Measurements from ENCODE around the gene RYR3.

RYR3 gene

DNA sequence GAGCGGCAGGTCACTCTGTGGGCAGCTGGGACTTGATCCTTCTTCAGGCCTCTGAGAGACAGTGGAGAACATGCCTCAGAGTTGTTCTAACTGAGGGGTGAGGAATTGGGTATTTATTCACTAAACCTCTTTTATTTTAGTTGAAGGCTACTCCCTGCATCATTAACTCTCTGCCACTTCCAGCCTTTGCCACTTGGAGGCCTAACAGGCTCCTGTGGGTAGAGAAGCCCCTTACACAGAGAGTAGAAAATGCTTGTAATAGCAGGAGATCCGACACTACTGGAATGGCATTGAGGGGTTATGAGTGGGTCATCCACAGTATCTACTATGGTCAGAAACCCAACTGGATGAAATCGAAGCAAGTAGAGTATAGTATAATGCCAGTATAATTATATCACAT, 81.7 kb downstream of the RYR3 start:
- no peak for DNase-seq

DNA sequence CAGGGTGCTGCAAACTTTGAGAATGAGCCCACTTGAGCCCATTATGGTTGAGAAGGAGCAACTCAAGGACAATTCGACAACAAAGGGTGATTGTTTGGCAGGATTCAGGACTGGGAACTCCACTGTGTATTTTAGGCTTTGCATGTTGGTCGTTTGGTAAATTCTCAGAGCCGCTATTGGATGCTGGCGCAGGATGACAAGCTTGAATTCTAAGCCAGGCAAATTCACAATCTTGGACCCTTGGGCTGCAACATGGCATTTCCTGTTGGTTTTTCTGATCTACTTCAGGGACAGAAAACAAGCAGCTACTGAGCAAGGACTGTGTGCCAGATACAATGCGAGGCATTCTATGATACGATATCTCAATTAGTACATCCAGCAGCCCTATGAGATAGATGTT, 82.8 kb downstream of the RYR3 start:
- DNase-seq: no peak

DNA sequence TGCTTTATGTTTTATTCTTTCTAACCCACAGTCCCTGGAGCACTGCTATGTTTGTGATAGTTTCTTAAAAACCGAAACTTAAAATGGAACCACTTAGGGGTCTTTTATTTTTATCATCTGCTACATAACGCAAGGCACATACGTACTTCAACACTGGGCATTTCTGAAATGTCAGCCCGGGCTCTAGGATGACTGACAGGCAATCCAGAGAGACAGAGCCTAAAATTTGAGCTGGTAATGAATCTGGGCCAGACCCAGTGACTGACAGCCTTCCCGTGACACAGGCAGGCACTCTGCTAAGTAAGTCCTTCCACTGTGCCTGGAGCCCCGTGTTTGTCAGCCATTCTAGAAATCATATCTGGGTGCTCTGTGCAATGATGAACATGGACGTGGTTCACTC, 84.6 kb downstream of the RYR3 start:
- no peak for DNase-seq

DNA sequence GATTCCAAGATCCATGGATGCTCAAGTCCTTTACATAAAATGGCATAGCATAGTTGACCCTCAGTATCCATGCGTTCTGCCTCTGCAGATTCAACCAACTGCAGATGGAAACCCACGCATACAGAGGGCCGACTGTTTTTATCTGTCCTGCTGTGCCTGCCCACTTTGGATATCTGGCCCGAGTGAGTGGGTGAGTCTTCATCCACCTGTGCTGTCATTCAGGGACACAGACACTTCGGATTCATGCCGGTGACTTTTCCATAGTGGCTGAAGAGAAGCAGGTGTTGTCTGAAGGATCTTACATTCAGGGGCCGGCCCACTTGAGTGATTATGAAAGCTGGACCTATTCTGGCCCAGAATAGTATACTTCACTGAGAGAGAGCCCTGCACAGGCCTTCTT, 85.1 kb downstream of the RYR3 start:
- no peak for DNase-seq

DNA sequence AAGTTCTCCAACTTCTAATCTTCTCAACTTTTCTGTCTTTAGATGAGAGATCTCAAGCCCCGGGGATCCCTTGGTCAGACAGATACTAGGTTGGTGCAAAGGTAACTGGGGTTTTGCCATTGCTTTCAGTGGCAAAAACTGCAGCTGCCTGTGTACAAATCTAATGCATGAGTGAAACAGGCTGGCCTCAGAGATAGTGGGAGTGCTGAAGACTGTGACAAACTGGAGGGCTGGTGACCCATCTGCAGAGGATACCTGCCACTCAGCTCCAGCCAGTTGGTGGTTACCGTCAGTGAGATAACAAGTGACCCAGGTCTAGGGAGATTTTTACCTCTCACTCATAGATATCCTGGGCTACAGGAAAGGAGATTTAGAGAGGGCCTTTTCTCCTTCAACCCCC, 85.7 kb downstream of the RYR3 start:
- DNase-seq: no peak

DNA sequence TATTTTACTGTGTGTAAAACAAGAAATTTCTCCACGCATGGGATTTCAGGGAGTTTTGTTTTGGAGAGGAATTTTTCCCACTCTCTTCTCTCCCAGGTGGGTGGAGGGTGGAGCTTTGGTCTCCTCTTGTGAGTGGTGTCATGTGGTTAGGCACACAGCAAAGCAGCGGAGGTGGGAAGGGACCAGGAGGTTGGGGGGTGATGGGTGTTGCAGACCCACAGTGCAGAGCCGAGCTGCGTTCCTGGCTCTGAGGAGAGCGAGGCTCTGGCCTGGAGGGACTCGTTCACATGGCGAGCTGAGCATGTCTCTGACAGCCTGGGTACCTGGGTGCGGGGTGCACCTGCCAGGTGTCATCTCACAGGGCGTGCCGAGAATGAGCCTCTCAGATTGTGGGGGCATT, 87.8 kb downstream of the RYR3 start:
- DNase-seq: no peak

DNA sequence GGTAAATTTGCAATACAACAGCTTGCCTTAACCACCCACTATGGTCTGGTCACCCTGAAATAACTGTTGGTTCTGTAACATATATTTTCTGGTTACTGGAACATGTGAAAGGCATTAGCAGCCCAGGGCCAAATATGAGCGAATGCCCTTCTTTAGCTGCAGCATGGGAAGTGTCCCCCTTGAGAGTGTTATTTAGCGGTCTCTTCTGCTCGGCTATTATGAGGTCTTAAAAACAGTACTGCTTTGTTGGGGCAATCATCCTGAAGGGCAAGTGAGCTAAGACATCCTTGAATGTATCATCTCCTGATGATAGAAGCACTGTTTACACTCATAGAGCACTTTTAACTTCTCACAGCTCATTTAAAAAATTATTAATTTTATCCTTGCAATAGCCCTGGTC, 90.2 kb downstream of the RYR3 start:
- no peak for DNase-seq

DNA sequence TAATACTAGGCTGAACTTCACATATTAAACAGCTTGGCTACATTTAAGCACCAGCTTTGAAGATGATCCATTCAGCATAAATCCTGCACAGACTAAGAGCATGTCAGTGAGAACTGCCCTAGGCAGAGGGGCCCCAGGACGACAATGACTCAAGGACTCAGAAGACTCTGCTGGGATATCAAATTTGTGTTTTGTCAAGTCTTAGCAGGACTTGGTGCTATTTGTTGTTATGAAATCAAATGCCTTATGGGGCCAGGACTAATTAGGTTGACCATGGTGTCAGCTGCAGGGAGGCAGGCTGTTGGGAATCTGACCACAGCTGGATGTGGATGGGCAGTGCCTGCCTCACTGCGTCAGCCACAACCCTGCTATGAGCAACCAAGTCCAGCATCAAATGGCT, 91.8 kb downstream of the RYR3 start:
- peak; percentile 36 for DNase-seq

DNA sequence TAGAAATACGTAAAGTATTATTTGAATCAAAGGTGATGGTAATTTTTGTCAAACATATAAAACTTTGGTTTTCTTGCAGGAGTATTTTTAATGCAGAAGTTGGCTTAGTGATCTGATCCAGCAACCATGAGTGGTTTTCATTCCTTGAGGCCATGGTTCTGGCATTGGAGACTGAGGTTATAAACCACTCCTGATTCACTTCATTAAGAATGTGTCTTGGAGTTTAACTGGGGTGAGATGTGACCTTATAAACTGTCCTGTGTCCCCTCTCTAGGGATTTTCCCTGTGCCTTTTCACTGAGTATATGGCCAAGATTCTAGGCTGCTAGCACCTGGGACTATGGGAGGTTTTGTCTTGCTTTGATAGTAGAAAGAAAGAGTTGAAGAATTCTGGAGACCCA, 94.3 kb downstream of the RYR3 start:
- DNase-seq: no peak

DNA sequence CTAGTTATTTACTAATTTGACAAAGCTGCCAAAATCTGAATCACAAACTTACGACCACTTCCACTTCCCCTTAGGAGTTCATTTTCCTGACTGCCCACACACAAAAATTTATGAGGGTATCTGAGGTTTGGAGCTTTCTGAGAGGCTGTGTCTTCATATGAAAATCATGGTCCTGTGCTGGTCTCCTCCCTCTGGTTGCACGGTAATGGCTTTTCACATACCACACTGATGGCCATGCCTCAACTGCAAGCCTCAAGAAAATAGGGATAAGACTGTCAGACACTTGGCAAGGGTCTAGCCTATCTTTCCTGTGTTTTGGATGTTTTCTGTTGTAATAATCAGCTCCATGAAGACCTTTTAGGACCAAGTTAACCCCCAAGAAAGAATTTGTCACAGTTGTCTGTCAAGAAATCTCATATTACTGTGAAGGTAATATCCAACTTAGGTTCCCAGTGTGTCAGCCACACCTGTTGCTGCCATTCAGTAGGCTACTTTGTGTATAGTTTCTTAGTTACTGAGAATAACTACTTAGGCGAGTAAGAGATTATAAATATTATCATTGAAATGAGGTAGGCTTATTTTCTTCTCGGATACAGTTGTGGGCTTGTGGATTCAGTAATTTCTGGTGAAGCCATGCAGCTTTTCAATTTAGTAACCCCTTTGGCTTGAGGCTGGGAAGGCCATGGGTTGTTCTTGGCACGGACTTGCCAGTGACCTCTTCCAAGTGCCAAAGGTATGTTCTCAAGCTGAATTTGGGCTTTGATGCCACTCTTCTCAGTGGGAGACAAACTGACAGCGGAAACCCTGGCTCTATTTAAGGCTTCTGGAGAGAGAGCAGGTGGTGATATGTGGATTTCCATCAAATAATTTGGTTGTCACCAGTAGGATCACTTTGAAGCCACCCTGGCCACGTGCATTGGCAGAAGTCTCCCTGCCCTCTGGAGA, 101.1 kb downstream of the RYR3 start:
- no peak for DNase-seq

DNA sequence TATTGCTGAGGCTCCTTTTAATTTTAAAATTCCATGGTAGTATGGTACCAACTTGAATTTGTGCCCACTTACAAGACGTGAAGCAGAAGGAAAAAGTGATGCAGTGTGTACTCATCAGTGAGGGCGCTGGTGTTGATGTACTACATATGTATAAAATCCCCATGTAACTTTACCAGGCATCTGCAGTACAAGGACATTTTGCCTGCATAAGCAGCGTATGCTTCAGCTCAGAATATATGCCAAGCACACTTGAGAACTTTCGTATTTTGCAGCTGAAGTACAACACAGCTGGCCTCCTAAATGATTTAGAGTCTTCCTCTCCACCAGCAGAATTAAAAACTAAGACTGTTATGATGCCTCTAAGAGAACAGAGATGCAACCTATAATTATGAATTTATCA, 108.9 kb downstream of the RYR3 start:
- no peak for DNase-seq

DNA sequence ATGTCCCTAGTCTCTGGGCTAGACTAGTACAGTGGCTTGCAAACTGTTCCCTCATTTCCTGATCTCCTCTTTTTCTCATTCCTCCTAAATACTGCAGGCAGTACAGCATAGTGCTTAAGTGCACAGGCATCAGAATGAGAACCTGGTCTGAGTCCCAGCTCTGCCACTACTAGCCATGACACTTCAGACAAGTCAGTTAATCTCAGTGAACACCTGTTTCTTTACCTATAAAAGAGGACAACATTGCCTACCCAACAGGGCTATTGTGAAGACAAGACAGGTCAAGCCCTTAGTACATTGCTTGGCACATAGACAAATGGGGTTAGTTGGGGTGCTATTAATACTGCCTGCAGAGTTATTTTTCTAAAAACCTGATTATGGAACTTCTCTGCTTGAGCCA, 113.3 kb downstream of the RYR3 start:
- no peak for DNase-seq

DNA sequence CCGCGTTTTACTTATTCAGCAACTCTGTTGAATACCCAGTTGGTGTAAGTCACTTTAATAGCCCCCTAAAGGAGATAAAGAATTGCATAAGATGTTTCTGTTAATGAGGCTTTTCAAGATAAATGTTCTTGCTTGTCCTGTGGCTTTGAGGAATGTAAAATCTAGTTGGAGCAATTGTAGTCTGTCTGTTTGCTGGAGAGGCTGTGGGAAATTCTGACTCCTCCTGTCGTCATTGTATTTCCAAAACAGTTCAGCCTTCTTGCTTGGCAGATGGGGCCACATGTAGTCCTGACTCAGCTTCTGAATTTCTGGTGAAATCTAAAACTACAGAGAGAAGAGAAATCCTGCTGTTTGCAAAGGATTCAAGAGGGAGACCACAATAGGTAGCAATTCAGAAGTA, 114.4 kb downstream of the RYR3 start:
- DNase-seq: peak; percentile 50

DNA sequence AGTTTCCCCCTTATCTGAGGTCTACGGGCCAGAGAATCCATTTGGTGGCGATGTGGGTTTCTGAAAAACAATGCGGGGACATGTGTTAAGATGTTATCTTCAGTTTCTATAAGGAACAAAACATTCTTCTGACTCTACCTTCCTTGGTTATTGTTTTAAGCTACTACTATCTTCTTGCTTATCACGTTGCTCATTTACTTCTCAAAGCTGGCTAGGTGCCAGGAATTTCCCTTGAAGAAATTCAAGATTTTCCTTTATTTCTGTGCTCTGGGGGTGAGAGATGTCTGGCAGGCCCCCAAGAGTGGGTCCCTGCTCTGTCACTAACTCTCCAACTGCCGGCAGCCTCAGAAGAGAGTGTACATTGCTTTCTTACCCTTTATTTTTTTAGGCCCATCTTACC, 119.8 kb downstream of the RYR3 start:
- no peak for DNase-seq

DNA sequence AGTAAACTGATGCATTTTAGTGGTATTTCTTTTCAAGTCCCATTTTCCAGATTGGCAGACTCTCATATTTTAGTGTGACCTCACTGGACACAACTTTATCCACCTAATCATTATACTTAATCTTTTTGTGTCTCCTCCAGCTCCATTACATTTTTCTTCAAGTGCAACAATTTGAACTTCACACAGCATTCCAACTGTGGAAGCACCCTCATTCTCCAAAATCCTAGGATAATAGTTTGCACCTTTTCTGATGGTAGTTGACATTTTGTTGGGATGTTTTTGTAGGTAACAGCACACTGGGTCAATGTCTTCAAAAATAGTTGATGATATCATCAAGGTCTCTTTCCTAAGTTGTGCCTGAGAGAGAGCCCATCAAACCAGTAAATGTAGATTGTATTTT, 123.1 kb downstream of the RYR3 start:
- no peak for DNase-seq

DNA sequence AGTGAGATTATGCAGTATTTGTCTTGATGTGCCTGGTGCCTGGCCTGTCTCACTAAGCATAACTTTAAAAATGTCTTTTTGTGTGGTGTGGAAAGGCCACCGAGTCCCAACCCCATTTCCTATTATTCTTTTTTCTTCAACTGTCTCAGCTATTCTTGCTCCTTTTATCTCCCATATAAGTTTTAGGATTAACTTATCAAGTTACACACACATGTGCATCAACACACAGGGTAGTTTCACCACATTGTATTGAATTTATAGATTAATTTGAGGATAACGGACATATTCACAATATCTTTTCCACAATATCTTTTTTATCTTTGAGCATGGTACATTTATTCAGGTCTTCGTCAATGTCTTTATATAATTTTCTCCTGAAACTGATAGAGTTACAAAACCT, 127.6 kb downstream of the RYR3 start:
- DNase-seq: no peak

DNA sequence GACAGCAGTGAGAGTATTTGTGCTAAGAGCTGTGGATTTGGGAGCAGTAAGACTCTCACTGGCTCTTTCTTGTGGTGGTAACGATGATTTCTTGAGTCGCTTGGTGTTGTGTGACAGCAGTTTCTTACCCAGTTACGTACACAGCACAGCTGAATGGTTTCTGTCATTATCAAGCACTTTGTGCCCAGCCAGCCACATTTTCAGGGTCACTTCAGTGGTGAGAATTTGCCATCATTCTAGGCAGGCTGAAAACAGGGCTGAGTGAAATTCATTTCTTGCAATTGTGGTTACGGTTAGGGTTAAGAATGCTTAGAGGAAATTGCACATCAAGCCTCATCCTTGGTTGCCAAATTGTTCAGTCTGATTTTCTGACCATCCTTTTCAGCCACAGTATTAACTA, 130.1 kb downstream of the RYR3 start:
- no peak for DNase-seq

DNA sequence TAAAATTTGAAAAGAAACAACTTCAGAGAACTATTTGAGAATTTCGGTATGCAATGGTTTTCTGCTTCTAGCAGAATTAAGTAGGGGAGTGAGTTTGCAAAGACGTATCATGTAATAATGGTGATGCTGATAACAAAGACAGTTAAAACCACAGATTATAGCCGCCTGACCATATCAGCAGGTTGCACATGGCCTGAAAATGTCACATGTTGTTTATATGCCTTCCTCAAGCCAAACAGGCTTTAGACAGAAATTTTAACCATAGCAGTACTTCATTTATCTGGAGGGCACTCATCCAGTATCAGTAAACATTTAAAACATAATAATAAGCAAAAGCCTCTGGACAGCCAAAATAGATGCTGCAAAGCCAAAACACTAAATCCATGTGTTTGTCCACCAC, 131.7 kb downstream of the RYR3 start:
- DNase-seq: no peak

DNA sequence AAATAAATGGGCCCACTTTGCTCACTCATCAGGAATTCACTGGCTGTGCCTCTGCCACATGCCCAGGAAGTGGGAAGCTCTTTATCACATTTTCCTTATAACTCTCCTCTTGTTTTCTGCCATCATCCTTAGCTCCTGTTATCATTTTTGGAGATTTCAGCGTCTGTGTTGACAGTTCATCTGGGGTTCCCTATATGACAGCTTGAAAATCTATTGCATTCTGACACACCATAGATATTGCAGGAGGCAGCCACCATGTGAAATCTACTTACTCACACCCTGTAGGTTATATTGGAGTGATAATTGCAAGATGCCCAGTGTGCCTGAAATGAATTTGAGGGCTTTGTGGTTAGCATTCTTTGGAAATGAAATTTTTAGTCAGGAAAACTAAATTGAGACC, 132.9 kb downstream of the RYR3 start:
- DNase-seq: no peak

DNA sequence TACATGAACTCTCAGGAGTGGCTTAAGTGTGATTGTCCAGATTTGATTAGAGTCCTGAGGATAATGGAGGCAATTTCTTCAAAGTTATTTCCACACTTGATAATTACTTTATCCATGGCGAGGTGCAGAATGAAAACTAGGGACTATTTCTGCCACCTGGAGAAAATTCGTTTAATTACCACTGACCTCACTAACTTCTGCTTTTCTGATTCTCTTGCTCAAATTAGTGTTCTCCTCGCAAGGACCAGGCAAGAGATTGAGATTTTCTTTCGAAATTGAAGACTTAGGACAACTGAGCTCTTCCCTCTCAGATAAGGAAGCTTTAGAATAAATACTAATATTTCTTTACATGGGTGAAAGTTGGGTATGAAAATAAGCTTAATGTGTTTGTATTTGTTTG, 135.2 kb downstream of the RYR3 start:
- no peak for DNase-seq

DNA sequence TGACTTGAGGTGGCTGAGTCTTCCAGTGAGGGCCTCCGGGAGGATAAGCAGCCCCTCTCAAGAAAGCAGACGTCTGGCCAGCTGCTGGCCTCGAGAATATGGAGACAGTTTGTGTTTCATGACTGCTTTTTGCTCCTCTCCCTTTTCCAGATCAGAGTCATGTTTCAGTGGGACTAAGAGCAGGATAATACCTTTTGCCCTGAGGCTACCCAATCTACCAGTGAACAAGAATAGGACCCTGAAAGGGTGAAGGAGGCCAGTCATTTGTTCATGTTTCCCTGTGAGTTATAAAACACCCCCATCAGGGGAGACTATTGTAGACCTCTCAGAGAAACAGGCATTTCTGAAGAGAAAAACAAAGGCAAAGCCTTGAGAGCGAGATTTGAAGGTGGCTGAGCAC, 137.4 kb downstream of the RYR3 start:
- DNase-seq: no peak

DNA sequence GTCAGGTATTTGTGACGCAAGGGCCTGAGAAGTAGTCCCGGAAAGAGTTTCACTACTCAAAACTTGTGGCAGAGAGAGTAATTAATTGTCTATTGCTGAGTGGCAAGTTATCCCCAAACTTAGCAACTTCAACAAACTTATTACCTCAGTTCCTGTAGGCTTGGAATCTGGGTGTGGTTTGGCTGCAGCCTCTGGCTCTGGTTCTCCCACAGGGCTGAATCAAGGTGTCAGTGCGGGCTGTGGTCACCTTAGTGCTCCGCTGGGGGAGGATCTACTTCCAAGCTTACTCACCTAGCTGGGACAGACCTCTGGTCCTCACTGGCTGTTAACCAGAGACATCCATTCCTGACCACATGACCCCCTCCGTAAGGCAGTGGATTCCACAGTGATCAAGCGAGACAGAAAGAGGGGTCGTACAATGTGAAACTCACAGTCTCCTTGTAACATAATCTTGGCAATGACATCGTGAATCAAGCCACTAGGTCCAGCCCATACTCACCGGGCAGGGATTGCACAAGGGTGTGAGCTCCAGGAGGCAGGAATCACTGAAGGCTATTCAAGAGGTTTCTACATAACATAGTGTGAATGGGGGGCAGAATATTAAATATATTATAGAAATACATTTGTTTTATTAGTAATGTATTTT, 138.3 kb downstream of the RYR3 start:
- DNase-seq: no peak

DNA sequence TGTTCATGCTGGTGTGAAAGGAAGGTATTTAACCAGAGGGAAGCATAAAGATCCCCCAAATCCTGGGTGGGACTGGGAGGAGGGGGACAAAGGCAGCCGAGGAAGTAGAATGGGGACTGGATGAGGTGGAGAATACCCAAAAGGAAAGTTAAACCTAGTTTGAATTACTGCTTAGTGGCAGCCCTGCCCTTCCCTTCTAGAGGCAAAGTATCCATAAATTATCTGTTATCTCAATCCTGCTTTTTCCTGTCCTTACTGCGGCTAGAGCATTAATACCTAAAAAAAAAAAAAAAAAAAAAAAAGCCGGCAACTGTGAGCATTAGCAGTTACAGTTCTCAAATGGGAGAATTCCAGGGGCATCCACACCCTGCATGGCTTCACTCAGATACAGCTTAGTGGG, 139.0 kb downstream of the RYR3 start:
- no peak for DNase-seq

DNA sequence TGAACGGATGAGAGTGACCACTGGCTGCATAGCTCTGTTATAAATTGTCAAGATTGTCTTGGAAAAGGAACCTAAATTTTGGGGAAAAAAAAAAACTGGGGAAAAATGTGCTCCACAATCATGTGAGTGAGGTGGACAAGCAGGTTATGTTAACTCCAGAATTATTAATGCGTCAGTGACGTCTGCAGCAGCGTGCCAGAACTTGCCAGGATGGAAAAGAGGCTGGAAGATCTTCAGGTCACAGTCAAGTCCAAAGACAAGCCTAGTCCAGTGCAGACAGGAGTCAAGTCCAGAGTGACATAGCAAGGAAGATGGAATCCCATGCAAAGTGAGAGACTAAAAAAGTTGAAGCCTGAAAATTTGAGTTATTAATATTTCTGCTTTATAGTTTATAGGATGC, 140.6 kb downstream of the RYR3 start:
- DNase-seq: no peak

DNA sequence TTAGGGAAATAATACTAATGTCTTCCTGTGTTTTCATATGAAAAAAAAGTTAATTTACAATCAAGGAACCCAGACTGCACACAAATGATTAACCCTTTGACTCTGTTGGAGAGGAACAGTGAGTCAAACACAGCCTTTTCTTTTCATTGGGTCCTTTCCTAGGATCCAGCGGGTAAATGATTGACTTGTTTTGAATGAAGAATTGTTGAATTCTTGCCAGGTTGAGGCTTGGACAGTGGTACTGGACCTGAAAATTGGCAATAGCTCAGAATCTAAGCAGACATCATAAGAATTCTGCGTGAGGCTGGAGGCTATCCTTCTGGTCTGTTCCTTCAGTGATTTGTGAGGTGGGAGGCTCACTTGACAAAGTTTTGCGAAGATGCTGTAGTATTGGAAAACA, 143.0 kb downstream of the RYR3 start:
- no peak for DNase-seq
